HepG2 (cell line): ENCODE measurements around the gene GFPT2. TPM values are rescaled to one million over a fixed set of nuclear protein-coding genes. Genes with fewer than 3 reads are reported as not detected.

Experiments
- ASH2L ChIP-seq: fragments of 300-600, 200-600 bp; sonication (generic); IDR thresholded peaks from 2 replicates; pipeline ENCODE4 v1.7.0; 2017; ENCODE audit warnings: low read depth, mild to moderate bottlenecking, moderate library complexity, mixed read lengths, low read length; ENCODE audit not compliant: insufficient read length
- MED8 ChIP-seq: sonication (generic); formaldehyde crosslinking; IDR thresholded peaks from 2 replicates; pipeline ENCODE4 v1.8.1; 2023; ENCODE audit warnings: mild to moderate bottlenecking, missing genetic modification reagents; ENCODE audit not compliant: insufficient replicate concordance
- MIER2 ChIP-seq: IDR thresholded peaks from 2 replicates; pipeline ENCODE4 v1.6.1; 2016; ENCODE audit warnings: missing biosample characterization, missing genetic modification reagents
- MIXL1 ChIP-seq: IDR thresholded peaks from 2 replicates; pipeline ENCODE4 v1.6.1; 2016
- PAF1 ChIP-seq: IDR thresholded peaks from 2 replicates; pipeline ENCODE4 v1.6.1; 2016; ENCODE audit warnings: missing genetic modification reagents, missing compliant biosample characterization
- PHF8 ChIP-seq: sonication (generic); formaldehyde crosslinking; IDR thresholded peaks from 2 replicates; pipeline ENCODE4 v1.5.0; 2020; ENCODE audit warnings: missing genetic modification reagents
- POGZ ChIP-seq: sonication (generic); formaldehyde crosslinking; IDR thresholded peaks from 2 replicates; pipeline ENCODE4 v1.4.0; 2020; ENCODE audit warnings: mild to moderate bottlenecking, missing genetic modification reagents
- SIN3B ChIP-seq: fragments of 150-350 bp; IDR thresholded peaks from 2 replicates; pipeline ENCODE4 v1.6.1; 2014; ENCODE audit warnings: low read length
- SIX4 ChIP-seq: sonication (generic); formaldehyde crosslinking; IDR thresholded peaks from 2 replicates; pipeline ENCODE4 v1.4.0; 2020; ENCODE audit warnings: missing genetic modification reagents
- SKI ChIP-seq: fragments of 450-650 bp; IDR thresholded peaks from one replicate; pipeline ENCODE4 v1.6.1; 2018; ENCODE audit warnings: mild to moderate bottlenecking; ENCODE audit not compliant: partially characterized antibody
- SNAPC2 ChIP-seq: sonication (generic); formaldehyde crosslinking; IDR thresholded peaks from 2 replicates; pipeline ENCODE4 v1.8.1; 2022; ENCODE audit warnings: mild to moderate bottlenecking, missing genetic modification reagents
- SP1 ChIP-seq, 2 experiments: fragments of 450-650 bp in 1 of 2; sonication (generic) in 1 of 2; formaldehyde crosslinking in 1 of 2; IDR thresholded peaks; 2 replicates each; pipeline versions ENCODE4 v1.4.0 to v1.6.1; 2016 to 2020; ENCODE audit warnings: missing genetic modification reagents in 1 of 2
- SPEN ChIP-seq: sonication (generic); formaldehyde crosslinking; IDR thresholded peaks from 2 replicates; pipeline ENCODE4 v1.5.1; 2020; ENCODE audit warnings: low read depth, mild to moderate bottlenecking, missing genetic modification reagents
- ZKSCAN1 ChIP-seq: fragments of 150-350 bp; IDR thresholded peaks from 2 replicates; pipeline ENCODE4 v1.6.1; 2014; ENCODE audit warnings: low read length
- ZNF20 ChIP-seq: sonication (generic); formaldehyde crosslinking; IDR thresholded peaks from 2 replicates; pipeline ENCODE4 v1.4.0; 2020; ENCODE audit warnings: mild to moderate bottlenecking, moderate library complexity, missing genetic modification reagents
- ZNF383 ChIP-seq: sonication (generic); formaldehyde crosslinking; IDR thresholded peaks from 2 replicates; pipeline ENCODE4 v1.4.0; 2020; ENCODE audit warnings: missing genetic modification reagents, mild to moderate bottlenecking, borderline replicate concordance
- ZSCAN12 ChIP-seq: sonication (generic); formaldehyde crosslinking; IDR thresholded peaks from 2 replicates; pipeline ENCODE4 v1.9.0; 2021; ENCODE audit warnings: mild to moderate bottlenecking, missing genetic modification reagents
- polyA plus RNA-seq, 8 experiments: library from polyadenylated mRNA; depleted of rRNA in 3 of 8; stranded (reverse) in 7 of 8; unstranded in 1 of 8; fragments of >200 nt; fragmentation: Illumina TruSeq in 4 of 8; extraction: Trizol in 4 of 8; gene quantifications; 2 replicates each; pipeline versions ENCODE4 v1.2.1 to v1.2.3, GENCODE V29; 2011 to 2016; ENCODE audit warnings: low read depth in 4 of 8, missing spikeins in 1 of 8, mixed read lengths in 1 of 8; ENCODE audit not compliant: insufficient read depth in 1 of 8
- total RNA-seq, 5 experiments: library from RNA; depleted of rRNA; stranded (reverse); fragments of >200 nt; fragmentation: Illumina TruSeq; extraction: Trizol; gene quantifications; 2 replicates each; pipeline ENCODE4 v1.2.3, GENCODE V29; 2016; ENCODE audit warnings: low read depth in 1 of 5
- TF ChIP-seq, protein P1 (sequence below): sonication (generic); formaldehyde crosslinking; IDR thresholded peaks from 2 replicates; pipeline ENCODE4 v1.5.0; 2020; ENCODE audit warnings: mild to moderate bottlenecking, missing genetic modification reagents, borderline replicate concordance
- TF ChIP-seq, protein P2 (sequence below): sonication (generic); formaldehyde crosslinking; IDR thresholded peaks from 2 replicates; pipeline ENCODE4 v1.4.0; 2020; ENCODE audit warnings: missing genetic modification reagents
- TF ChIP-seq, protein P3 (sequence below): sonication (generic); formaldehyde crosslinking; IDR thresholded peaks from 2 replicates; pipeline ENCODE4 v1.4.0; 2020; ENCODE audit warnings: missing genetic modification reagents, borderline replicate concordance

The GFPT2 gene
- total and polyA plus RNA-seq, 2 of the 13 experiments (the other 11 are each of a cell fraction or from before 2014, with no cell fraction given) = 0.18 TPM

DNA sequence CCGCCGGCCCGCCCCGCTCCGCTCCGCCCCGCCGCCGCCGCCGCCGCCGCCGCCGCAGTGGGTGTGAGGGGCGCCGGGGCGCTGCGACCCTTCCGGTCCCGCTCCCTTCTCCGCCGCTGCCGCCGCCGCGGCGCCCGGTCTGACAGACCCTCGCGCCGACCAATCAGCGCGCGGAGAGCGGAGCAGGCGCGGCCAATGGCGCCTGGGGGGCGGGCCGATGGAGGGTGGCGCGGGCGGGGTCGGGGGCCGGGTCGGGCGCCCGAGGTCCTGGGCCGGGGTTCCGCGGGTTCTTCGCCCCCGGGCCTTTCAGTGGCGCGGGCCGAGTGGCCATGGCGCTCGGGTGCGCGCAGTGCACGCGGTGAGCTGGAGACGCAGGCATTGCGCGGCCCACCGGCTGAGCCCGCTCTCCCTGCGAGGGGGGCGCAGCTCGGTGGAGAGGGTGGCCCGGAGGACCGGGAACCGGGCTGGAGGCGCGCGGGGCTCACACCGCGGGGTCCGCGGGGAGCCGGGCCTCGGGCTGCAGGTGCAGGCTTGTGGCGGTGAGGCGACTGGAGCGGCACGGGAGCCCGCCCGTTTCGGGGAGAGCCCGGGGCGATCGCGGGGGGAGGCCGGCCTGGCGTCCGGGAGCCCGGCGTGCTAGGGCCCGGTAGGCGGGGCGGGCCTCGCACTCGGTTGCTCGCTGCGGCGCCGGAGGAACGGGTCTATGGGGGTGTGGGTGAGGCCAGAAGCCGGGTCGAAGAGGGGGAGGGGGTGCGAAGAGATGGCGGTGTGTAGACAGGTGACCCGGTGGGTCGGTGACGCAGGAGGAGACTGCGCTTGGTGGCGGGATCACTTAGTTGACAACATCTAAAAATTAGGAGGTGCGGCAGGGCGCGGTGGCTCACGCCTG is 60.9 kb downstream of the GFPT2 start, which contains the start of gene MAPK9 (continued):
- TF ChIP-seq, protein P1, sequence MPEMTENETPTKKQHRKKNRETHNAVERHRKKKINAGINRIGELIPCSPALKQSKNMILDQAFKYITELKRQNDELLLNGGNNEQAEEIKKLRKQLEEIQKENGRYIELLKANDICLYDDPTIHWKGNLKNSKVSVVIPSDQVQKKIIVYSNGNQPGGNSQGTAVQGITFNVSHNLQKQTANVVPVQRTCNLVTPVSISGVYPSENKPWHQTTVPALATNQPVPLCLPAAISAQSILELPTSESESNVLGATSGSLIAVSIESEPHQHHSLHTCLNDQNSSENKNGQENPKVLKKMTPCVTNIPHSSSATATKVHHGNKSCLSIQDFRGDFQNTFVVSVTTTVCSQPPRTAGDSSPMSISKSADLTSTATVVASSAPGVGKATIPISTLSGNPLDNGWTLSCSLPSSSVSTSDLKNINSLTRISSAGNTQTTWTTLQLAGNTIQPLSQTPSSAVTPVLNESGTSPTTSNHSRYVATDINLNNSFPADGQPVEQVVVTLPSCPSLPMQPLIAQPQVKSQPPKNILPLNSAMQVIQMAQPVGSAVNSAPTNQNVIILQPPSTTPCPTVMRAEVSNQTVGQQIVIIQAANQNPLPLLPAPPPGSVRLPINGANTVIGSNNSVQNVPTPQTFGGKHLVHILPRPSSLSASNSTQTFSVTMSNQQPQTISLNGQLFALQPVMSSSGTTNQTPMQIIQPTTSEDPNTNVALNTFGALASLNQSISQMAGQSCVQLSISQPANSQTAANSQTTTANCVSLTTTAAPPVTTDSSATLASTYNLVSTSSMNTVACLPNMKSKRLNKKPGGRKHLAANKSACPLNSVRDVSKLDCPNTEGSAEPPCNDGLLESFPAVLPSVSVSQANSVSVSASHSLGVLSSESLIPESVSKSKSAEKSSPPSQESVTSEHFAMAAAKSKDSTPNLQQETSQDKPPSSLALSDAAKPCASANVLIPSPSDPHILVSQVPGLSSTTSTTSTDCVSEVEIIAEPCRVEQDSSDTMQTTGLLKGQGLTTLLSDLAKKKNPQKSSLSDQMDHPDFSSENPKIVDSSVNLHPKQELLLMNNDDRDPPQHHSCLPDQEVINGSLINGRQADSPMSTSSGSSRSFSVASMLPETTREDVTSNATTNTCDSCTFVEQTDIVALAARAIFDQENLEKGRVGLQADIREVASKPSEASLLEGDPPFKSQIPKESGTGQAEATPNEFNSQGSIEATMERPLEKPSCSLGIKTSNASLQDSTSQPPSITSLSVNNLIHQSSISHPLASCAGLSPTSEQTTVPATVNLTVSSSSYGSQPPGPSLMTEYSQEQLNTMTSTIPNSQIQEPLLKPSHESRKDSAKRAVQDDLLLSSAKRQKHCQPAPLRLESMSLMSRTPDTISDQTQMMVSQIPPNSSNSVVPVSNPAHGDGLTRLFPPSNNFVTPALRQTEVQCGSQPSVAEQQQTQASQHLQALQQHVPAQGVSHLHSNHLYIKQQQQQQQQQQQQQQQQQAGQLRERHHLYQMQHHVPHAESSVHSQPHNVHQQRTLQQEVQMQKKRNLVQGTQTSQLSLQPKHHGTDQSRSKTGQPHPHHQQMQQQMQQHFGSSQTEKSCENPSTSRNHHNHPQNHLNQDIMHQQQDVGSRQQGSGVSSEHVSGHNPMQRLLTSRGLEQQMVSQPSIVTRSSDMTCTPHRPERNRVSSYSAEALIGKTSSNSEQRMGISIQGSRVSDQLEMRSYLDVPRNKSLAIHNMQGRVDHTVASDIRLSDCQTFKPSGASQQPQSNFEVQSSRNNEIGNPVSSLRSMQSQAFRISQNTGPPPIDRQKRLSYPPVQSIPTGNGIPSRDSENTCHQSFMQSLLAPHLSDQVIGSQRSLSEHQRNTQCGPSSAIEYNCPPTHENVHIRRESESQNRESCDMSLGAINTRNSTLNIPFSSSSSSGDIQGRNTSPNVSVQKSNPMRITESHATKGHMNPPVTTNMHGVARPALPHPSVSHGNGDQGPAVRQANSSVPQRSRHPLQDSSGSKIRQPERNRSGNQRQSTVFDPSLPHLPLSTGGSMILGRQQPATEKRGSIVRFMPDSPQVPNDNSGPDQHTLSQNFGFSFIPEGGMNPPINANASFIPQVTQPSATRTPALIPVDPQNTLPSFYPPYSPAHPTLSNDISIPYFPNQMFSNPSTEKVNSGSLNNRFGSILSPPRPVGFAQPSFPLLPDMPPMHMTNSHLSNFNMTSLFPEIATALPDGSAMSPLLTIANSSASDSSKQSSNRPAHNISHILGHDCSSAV (CRISPR knock-in tag) = no peak
- TF ChIP-seq PAF1 (CRISPR knock-in tag) (no peak), SPEN (CRISPR knock-in tag) (peak; percentile 53; the same call in 1 of the 2 replicates), MED8 (no peak), SIN3B (no peak), SIX4 (CRISPR knock-in tag) (no peak), SP1 (IDR thresholded peaks at IDR 0.05) (no peak), SP1 (CRISPR knock-in tag; IDR thresholded peaks at IDR 0.05) (0 out of 2 replicates have a peak, but pooled peaks have one; percentile 7), ZNF20 (CRISPR knock-in tag) (no peak), ZNF383 (CRISPR knock-in tag) (no peak), MIER2 (CRISPR knock-in tag) (no peak), ASH2L (peak; percentile 47), POGZ (CRISPR knock-in tag) (no peak), SNAPC2 (CRISPR knock-in tag) (no peak), ZSCAN12 (CRISPR knock-in tag) (no peak), PHF8 (CRISPR knock-in tag) (peak; percentile 89), ZKSCAN1 (no peak), MIXL1 (no peak), SKI (no peak)
- TF ChIP-seq, protein P2, sequence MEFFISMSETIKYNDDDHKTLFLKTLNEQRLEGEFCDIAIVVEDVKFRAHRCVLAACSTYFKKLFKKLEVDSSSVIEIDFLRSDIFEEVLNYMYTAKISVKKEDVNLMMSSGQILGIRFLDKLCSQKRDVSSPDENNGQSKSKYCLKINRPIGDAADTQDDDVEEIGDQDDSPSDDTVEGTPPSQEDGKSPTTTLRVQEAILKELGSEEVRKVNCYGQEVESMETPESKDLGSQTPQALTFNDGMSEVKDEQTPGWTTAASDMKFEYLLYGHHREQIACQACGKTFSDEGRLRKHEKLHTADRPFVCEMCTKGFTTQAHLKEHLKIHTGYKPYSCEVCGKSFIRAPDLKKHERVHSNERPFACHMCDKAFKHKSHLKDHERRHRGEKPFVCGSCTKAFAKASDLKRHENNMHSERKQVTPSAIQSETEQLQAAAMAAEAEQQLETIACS (CRISPR knock-in tag) = no peak
- TF ChIP-seq, protein P3, sequence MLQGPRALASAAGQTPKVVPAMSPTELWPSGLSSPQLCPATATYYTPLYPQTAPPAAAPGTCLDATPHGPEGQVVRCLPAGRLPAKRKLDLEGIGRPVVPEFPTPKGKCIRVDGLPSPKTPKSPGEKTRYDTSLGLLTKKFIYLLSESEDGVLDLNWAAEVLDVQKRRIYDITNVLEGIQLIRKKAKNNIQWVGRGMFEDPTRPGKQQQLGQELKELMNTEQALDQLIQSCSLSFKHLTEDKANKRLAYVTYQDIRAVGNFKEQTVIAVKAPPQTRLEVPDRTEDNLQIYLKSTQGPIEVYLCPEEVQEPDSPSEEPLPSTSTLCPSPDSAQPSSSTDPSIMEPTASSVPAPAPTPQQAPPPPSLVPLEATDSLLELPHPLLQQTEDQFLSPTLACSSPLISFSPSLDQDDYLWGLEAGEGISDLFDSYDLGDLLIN (CRISPR knock-in tag) = no peak
